ENCODE data around the gene PDIA3.
A peak's percentile ranks its signal among the peaks of the same experiment; 100 is the strongest.
"Not testable (repeated sequence)": the region's sequence is repeated elsewhere in the genome, so short reads cannot be mapped to it uniquely, and the experiment has no call there.

PDIA3 gene

DNA sequence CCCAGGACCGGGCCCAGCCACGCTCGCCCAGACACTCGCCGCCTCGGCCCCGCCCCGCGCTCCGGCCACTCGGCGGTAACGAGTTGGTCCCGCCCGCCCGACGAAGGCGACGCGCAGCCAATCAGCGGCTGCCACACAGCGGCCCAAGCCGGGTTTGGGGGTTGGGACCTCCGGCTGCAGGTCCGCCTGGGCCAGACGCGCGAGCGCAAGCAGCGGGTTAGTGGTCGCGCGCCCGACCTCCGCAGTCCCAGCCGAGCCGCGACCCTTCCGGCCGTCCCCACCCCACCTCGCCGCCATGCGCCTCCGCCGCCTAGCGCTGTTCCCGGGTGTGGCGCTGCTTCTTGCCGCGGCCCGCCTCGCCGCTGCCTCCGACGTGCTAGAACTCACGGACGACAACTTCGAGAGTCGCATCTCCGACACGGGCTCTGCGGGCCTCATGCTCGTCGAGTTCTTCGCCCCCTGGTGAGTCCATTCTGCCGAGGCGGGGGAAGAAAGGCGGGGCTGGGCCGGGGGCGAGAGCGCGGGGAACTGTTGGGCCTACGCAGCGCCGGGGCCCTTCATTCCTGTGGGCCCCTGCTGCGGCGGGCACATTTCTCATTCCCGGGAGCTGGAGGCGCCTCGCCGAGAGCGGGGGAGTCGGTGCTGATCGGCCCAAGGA lies at the start of gene PDIA3:
Gene PDIA3, plus strand, starts transcription at position 194 of the 658 bp plus-strand sequence. Its CDS starts 102 bp downstream, at position 296.
- not testable (repeated sequence) for H3K4me1 ChIP-seq (ENCODE audit: control insufficient read depth, insufficient read depth, low read length); H3K9me3 ChIP-seq (ENCODE audit: control insufficient read depth, insufficient read depth, low read depth, low read length); H3K36me3 ChIP-seq (ENCODE audit: control insufficient read depth, insufficient read depth, low read length); H3K27me3 ChIP-seq (ENCODE audit: control insufficient read depth, insufficient read depth, low read length)
- peak within 1 kb of the TSS; percentile 92 for H3K9ac ChIP-seq (ENCODE audit: low read length)
- peak within 1 kb of the TSS; percentile 94 for H3K27ac ChIP-seq (ENCODE audit: low read depth, low read length)
- H3K4me3 ChIP-seq (ENCODE audit: low read depth, low read length) = peak within 1 kb of the TSS; percentile 97

DNA sequence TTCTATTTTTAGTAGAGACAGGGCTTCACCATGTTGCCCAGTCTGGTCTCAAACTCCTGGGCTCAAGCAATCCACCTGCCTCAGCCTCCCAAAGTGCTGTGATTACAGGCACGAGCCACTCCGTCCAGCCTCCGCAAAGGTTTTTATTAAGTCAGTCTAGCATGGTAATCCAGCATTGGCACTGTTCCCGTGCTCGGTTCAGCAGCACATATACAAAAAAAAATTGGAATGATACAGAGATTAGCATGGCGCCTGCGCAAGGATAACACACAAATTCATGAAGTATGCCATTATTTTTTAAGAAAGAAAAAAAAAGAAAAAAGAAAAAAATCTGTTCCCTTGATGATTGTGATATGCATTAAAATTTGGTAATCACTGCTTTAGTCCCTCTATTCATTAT lies 44.1 kb upstream of the PDIA3 start:
- no peaks in the 10 kb centered on the region for H3K4me1 ChIP-seq (ENCODE audit: control insufficient read depth, insufficient read depth, low read length)
- H3K9ac ChIP-seq (ENCODE audit: low read length) = no peak overlapping the region
- no peaks in the 10 kb centered on the region for H3K27me3 ChIP-seq (ENCODE audit: control insufficient read depth, insufficient read depth, low read length)
- no peak overlapping the region for H3K27ac ChIP-seq (ENCODE audit: low read depth, low read length)
- H3K9me3 ChIP-seq (ENCODE audit: control insufficient read depth, insufficient read depth, low read depth, low read length) = no peaks in the 10 kb centered on the region
- no peak overlapping the region for H3K4me3 ChIP-seq (ENCODE audit: low read depth, low read length)
- no peaks in the 10 kb centered on the region; the same call in 1 of the 2 replicates for H3K36me3 ChIP-seq (ENCODE audit: control insufficient read depth, insufficient read depth, low read length)

DNA sequence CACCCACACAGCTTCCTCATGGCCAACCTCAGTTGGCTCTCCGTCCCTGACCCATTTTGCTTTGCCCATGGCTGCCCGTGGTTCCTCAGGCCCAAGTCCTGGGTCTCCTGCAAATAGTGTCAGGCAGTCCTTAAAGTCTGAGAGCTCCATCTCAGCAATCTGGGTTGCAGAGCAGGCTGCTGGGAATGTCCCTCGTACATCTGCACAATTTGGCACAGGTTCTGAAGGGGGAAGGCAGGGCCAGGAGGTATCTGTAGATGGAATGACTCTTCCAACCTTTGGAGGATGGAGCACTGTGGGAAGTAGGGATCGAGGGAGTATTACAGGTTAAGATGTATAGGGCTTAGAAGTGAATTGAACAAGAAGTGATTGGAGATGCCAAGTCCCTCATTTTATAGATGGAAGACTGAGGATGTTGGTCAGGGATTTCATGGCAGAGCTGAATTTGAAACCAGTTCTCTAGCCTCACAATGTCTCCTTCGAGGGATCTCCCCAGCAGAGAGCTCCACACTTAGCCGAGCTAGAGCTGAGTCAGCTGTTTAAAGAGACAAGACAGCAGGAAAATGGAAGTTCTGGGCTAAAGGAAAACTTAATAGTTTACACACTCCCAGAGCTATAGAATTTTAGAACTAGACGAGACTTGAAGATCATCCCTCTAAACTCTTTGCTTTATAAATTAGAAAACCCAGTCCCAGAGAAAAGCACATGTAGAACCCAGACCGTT lies 43.4 kb upstream of the PDIA3 start:
- Histone ChIP-seq H3K9ac (ENCODE audit: low read length) (no peak overlapping the region), H3K4me1 (ENCODE audit: control insufficient read depth, insufficient read depth, low read length) (no peaks in the 10 kb centered on the region), H3K36me3 (ENCODE audit: control insufficient read depth, insufficient read depth, low read length) (no peaks in the 10 kb centered on the region; the same call in 1 of the 2 replicates), H3K27ac (ENCODE audit: low read depth, low read length) (no peak overlapping the region), H3K27me3 (ENCODE audit: control insufficient read depth, insufficient read depth, low read length) (no peaks in the 10 kb centered on the region), H3K4me3 (ENCODE audit: low read depth, low read length) (no peak overlapping the region), H3K9me3 (ENCODE audit: control insufficient read depth, insufficient read depth, low read depth, low read length) (no peaks in the 10 kb centered on the region)

DNA sequence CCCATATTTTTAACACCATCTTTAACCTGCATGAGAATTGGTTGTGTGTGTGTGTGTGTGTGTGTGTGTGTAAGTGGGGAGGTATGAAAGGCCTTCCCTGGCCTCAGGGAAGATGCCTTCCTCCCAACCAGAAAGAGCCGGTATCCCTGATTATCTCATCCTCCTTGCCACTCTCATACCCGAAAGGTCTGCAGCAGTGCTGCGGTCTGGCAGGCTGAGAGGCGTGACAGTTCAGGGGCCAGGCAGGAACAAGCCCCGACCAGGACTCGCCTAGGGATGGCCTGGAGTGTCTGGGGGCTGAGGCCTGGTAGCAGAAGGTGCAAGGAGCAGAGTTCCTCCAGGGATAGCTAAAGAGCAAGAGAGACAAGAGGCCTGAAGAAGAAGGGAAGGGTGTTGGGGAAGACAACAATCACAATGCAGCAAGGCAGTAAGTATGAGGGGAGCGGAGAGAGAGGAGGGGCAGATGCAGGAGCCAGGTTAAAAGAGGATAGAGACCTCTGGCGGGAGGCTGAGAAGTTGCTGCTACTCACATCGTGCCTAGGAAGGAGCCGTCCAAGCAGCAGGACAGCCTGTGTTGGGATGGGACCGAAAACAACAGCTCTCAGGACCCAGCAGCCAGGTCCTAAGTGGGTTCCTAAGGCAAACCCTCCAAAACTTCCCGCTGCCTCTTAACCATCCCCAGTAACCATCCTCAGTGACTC lies 35.7 kb upstream of the PDIA3 start:
- H3K9ac ChIP-seq (ENCODE audit: low read length); H3K27me3 ChIP-seq (ENCODE audit: control insufficient read depth, insufficient read depth, low read length); H3K4me1 ChIP-seq (ENCODE audit: control insufficient read depth, insufficient read depth, low read length); H3K27ac ChIP-seq (ENCODE audit: low read depth, low read length); H3K36me3 ChIP-seq (ENCODE audit: control insufficient read depth, insufficient read depth, low read length); H3K4me3 ChIP-seq (ENCODE audit: low read depth, low read length); H3K9me3 ChIP-seq (ENCODE audit: control insufficient read depth, insufficient read depth, low read depth, low read length): not testable (repeated sequence)

DNA sequence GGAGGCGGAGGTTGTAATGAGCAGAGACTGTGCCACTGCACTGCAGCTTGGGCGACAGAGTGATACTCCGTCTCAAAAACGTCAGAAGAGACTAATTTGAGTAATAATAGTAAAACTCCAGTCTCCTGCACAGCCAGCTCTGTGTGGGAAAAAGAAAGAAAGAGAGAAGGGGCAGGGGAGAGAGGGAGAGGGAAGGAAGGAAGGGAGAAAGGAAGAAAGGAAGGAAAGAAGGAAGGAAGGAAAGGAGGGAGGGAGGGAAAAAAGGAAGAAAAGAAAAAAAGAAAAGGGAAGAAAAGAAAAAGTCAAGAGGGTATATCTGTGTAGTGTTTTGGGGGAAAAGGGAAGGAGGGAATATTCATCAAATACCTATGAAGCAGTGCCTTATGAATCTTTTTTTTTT lies 23.1 kb upstream of the PDIA3 start:
- Histone ChIP-seq H3K9ac (ENCODE audit: low read length) (no peak overlapping the region), H3K4me3 (ENCODE audit: low read depth, low read length) (no peak overlapping the region), H3K27me3 (ENCODE audit: control insufficient read depth, insufficient read depth, low read length) (no peaks in the 10 kb centered on the region), H3K27ac (ENCODE audit: low read depth, low read length) (no peak overlapping the region), H3K9me3 (ENCODE audit: control insufficient read depth, insufficient read depth, low read depth, low read length) (no peaks in the 10 kb centered on the region), H3K4me1 (ENCODE audit: control insufficient read depth, insufficient read depth, low read length) (no peaks in the 10 kb centered on the region), H3K36me3 (ENCODE audit: control insufficient read depth, insufficient read depth, low read length) (no peaks in the 10 kb centered on the region)

GRCh38 chr15:43726306-43726705 lies 19.9 kb upstream of the PDIA3 start:
- not testable (repeated sequence) for H3K4me1 ChIP-seq (ENCODE audit: control insufficient read depth, insufficient read depth, low read length); H3K27me3 ChIP-seq (ENCODE audit: control insufficient read depth, insufficient read depth, low read length); H3K4me3 ChIP-seq (ENCODE audit: low read depth, low read length); H3K9me3 ChIP-seq (ENCODE audit: control insufficient read depth, insufficient read depth, low read depth, low read length); H3K9ac ChIP-seq (ENCODE audit: low read length); H3K27ac ChIP-seq (ENCODE audit: low read depth, low read length); H3K36me3 ChIP-seq (ENCODE audit: control insufficient read depth, insufficient read depth, low read length)

DNA sequence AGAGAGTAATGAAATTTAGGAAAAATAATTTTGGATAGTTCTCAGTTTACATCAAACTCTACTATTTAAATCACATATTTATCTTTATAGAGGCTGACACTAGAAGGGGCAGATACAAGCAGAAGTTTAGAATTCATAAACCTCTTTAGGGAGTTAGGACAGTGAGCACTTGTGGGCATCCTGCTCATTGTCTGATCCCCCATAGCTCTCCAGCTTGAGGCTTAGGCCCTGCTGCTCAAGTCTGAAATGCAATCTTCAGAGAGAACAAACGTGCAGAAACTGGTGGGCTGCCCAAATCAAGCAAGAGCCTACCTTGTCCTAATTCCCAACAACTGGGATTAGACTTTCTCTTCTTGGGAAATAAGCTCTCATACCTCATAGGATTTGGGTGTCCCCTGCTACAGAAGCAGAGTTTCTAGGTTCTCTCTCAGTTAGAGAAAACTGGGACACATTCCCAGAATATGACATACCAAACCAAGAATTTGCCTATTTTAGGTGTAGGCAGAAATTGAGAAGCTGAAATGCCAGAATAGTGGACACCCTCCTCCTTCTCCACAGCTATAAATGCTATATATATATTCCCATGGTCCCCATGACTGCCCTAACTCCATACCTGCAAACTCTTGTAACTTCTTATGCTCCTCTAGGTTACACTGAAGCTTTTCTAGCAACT lies 18.0 kb upstream of the PDIA3 start:
- not testable (repeated sequence) for H3K27ac ChIP-seq (ENCODE audit: low read depth, low read length); H3K4me3 ChIP-seq (ENCODE audit: low read depth, low read length); H3K36me3 ChIP-seq (ENCODE audit: control insufficient read depth, insufficient read depth, low read length); H3K9me3 ChIP-seq (ENCODE audit: control insufficient read depth, insufficient read depth, low read depth, low read length); H3K27me3 ChIP-seq (ENCODE audit: control insufficient read depth, insufficient read depth, low read length); H3K4me1 ChIP-seq (ENCODE audit: control insufficient read depth, insufficient read depth, low read length); H3K9ac ChIP-seq (ENCODE audit: low read length)

- no peaks in the 10 kb centered on the region for H3K4me1 ChIP-seq (ENCODE audit: control insufficient read depth, insufficient read depth, low read length)
- no peaks in the 10 kb centered on the region for H3K27me3 ChIP-seq (ENCODE audit: control insufficient read depth, insufficient read depth, low read length)
- H3K27ac ChIP-seq (ENCODE audit: low read depth, low read length) = no peak overlapping the region
- H3K9me3 ChIP-seq (ENCODE audit: control insufficient read depth, insufficient read depth, low read depth, low read length) = no peaks in the 10 kb centered on the region
- H3K36me3 ChIP-seq (ENCODE audit: control insufficient read depth, insufficient read depth, low read length) = no peaks in the 10 kb centered on the region
- H3K9ac ChIP-seq (ENCODE audit: low read length) = no peak overlapping the region
- H3K4me3 ChIP-seq (ENCODE audit: low read depth, low read length) = no peak overlapping the region
Measured at GRCh38 chr15:43735416-43735815, 10.8 kb upstream of the PDIA3 start.

DNA sequence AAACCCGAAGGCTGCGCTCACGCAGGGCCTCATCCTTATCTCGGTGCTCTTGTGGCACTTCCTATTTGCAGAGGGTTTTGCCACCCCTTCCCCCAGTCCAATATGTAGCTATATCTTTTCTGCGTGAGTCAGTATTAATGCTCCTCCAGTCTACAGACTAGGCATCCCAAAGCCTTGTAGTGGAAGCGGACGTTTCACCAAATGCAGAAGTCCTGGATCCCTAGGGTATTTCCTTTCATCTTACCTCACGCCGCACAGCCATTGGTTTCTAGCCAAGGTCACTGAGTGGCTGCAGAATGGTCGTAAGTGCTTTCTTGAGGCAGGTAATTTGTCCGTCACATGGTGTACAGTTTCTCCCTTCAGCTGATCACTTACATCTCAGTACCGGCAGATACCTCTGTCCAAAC lies 668 bp downstream of the PDIA3 start:
- H3K27me3 ChIP-seq (ENCODE audit: control insufficient read depth, insufficient read depth, low read length); H3K9me3 ChIP-seq (ENCODE audit: control insufficient read depth, insufficient read depth, low read depth, low read length); H3K4me1 ChIP-seq (ENCODE audit: control insufficient read depth, insufficient read depth, low read length): not testable (repeated sequence)
- peaks cover 15% of the 10 kb centered on the region for H3K36me3 ChIP-seq (ENCODE audit: control insufficient read depth, insufficient read depth, low read length)
- peak overlapping the region; percentile 92 for H3K9ac ChIP-seq (ENCODE audit: low read length)
- H3K4me3 ChIP-seq (ENCODE audit: low read depth, low read length) = peak overlapping the region; percentile 97
- peak overlapping the region; percentile 94 for H3K27ac ChIP-seq (ENCODE audit: low read depth, low read length)

GRCh38 chr15:43748376-43748775 lies 2.1 kb downstream of the PDIA3 start:
- peak overlapping the region; percentile 97; the same call in 1 of the 2 replicates for H3K4me3 ChIP-seq (ENCODE audit: low read depth, low read length)
- no peaks in the 10 kb centered on the region for H3K9me3 ChIP-seq (ENCODE audit: control insufficient read depth, insufficient read depth, low read depth, low read length)
- H3K36me3 ChIP-seq (ENCODE audit: control insufficient read depth, insufficient read depth, low read length) = peaks cover 29% of the 10 kb centered on the region
- H3K27me3 ChIP-seq (ENCODE audit: control insufficient read depth, insufficient read depth, low read length) = no peaks in the 10 kb centered on the region
- no peak overlapping the region for H3K27ac ChIP-seq (ENCODE audit: low read depth, low read length)
- no peaks in the 10 kb centered on the region for H3K4me1 ChIP-seq (ENCODE audit: control insufficient read depth, insufficient read depth, low read length)
- H3K9ac ChIP-seq (ENCODE audit: low read length) = no peak overlapping the region

Data from HUES6 (cell line).